ENCODE measurements around the gene CXCL11.
"Not testable (repeated sequence)": the region's sequence is repeated elsewhere in the genome, so short reads cannot be mapped to it uniquely, and the experiment has no call there.

The CXCL11 gene

GRCh38 chr4:76017056-76017686, 18.7 kb downstream of the CXCL11 start:
- no peak overlapping the region for H3K27ac Mint-ChIP-seq
- H3K9me3 Mint-ChIP-seq, result no peaks in the 10 kb centered on the region
- DNase-seq (ENCODE audit: low spot score in 2 of 2) (no peak), ATAC-seq (no peak)
- no peaks in the 10 kb centered on the region for H3K36me3 Mint-ChIP-seq
- H3K4me3 Mint-ChIP-seq, result no peak overlapping the region
- H3K4me1 Mint-ChIP-seq, result peaks cover 6% of the 10 kb centered on the region

DNA sequence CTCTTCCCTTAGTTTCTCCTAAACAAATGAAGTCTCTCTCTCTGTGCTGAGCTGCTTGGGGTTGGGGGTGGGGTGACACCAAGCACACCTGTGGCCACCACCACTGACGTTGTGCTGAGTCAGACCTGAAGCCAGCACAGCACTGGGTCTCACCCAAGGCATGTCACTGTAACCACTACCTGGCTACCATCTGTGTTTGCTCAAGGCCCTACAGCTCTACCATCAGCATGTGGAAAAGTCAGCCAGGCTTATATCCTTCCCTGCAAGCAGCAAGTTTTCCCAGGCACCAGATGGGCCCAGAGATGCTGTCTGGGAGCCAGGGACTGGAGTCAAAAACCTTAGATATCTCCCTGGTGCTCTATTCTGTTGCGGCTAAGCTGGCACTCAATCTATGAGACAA, 19.5 kb downstream of the CXCL11 start:
- no peak for DNase-seq (ENCODE audit: low spot score in 2 of 2)
- Mint-ChIP-seq H3K4me1 (peaks cover 6% of the 10 kb centered on the region), H3K4me3 (no peak overlapping the region), H3K9me3 (no peaks in the 10 kb centered on the region), H3K36me3 (no peaks in the 10 kb centered on the region), H3K27ac (no peak overlapping the region)
- peak; percentile 81 for ATAC-seq

DNA sequence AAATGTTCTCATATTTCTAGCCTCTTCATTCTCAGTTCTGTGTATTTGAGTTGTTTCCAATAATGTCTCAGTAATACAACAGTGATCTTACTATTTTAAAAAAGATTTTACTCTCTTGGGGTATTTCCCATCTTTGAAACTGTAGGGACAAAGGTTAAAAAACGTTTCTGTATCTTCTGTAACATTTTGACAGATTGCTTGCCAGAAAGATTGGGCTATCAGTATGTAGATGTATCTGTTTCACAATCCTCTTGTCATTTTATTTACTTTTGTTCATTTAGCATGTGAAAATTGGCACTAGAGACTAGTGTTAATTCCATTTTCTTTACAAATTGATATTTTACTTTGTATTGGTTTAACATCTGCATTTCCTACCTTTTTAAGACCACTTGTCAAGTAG, 22.3 kb downstream of the CXCL11 start:
- DNase-seq (ENCODE audit: low spot score in 2 of 2), result no peak
- no peak for ATAC-seq
- H3K9me3 Mint-ChIP-seq, result no peaks in the 10 kb centered on the region
- H3K27ac Mint-ChIP-seq, result no peak overlapping the region
- H3K36me3 Mint-ChIP-seq, result no peaks in the 10 kb centered on the region
- no peak overlapping the region for H3K4me3 Mint-ChIP-seq
- H3K4me1 Mint-ChIP-seq, result peaks cover 6% of the 10 kb centered on the region

- Mint-ChIP-seq H3K36me3 (no peaks in the 10 kb centered on the region), H3K4me3 (no peak overlapping the region), H3K4me1 (peaks cover 6% of the 10 kb centered on the region), H3K27ac (no peak overlapping the region), H3K9me3 (no peaks in the 10 kb centered on the region)
- ATAC-seq, result no peak
- DNase-seq (ENCODE audit: low spot score in 2 of 2), result no peak
Measured at GRCh38 chr4:76012388-76012801, 23.5 kb downstream of the CXCL11 start.

- H3K4me1 Mint-ChIP-seq, result peaks cover 6% of the 10 kb centered on the region
- H3K9me3 Mint-ChIP-seq, result no peaks in the 10 kb centered on the region
- DNase-seq (ENCODE audit: low spot score in 2 of 2) (no peak), ATAC-seq (peak; percentile 56)
- no peak overlapping the region for H3K27ac Mint-ChIP-seq
- no peak overlapping the region for H3K4me3 Mint-ChIP-seq
- H3K36me3 Mint-ChIP-seq, result no peaks in the 10 kb centered on the region
Measured at GRCh38 chr4:76011700-76012387, 24.0 kb downstream of the CXCL11 start.

DNA sequence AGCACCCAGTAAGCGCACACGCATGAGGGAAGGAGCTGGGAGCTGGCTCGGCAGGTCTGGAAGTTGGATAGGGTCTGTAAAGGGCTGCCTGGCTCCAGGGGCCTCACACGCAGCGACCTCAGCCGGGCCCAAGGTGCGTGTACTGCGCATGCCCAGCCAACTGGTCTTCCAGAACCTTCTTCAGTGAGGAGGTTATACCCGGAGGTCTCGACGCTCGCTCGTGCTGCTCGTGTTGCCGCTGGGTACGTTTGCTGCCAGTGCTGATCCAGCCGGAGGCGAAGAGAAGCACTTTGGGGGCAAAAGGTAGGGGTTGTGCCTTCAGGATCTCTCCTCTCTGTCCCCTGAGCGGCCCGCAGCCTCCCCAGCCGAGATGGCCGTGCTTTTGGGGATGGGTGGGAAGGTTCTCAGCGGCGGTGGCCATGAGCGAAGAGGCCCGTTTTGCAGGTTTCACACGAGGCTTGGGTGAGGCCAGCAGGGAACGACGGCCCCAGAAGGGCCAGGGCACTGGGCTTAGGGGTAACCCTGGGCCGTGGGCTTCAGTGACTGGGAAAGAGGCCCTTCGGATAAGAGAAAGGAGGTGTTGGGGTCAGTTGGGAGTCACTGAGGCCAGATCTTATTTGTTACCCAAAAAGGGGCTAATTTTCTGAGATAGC, 24.7 kb downstream of the CXCL11 start:
- no peak overlapping the region for H3K27ac Mint-ChIP-seq
- H3K4me3 Mint-ChIP-seq, result no peak overlapping the region
- H3K9me3 Mint-ChIP-seq, result no peaks in the 10 kb centered on the region
- no peak for DNase-seq (ENCODE audit: low spot score in 2 of 2)
- no peak for ATAC-seq
- no peaks in the 10 kb centered on the region for H3K36me3 Mint-ChIP-seq
- peaks cover 1% of the 10 kb centered on the region for H3K4me1 Mint-ChIP-seq

- Mint-ChIP-seq H3K9me3 (no peaks in the 10 kb centered on the region), H3K36me3 (no peaks in the 10 kb centered on the region), H3K27ac (no peak overlapping the region), H3K4me1 (no peaks in the 10 kb centered on the region), H3K4me3 (no peak overlapping the region)
- no peak for DNase-seq (ENCODE audit: low spot score in 2 of 2)
- ATAC-seq, result no peak
Measured at GRCh38 chr4:76010576-76010975, 25.3 kb downstream of the CXCL11 start.

DNA sequence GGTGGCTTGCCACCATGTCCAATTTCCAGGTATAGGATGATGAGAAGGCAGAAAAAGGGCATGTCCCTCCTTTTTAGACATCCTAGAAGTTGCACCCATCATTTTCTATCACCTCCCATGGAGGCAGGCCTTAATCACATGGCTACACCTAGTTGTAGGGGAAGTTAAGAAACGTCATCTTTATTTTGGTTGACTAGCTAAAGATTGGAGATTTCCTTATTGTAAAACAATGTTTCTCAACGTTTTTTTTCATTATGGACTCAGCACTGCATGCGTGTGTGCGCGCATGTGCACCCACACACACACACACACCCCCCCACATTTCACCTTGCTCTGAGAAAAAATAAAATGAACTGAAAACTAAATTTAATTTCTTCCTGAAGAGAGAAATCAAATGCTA, 26.6 kb downstream of the CXCL11 start:
- ATAC-seq (no peak), DNase-seq (ENCODE audit: low spot score in 2 of 2) (no peak)
- no peak overlapping the region for H3K4me3 Mint-ChIP-seq
- H3K36me3 Mint-ChIP-seq, result no peaks in the 10 kb centered on the region
- H3K4me1 Mint-ChIP-seq, result no peaks in the 10 kb centered on the region
- no peak overlapping the region for H3K27ac Mint-ChIP-seq
- no peaks in the 10 kb centered on the region for H3K9me3 Mint-ChIP-seq

DNA sequence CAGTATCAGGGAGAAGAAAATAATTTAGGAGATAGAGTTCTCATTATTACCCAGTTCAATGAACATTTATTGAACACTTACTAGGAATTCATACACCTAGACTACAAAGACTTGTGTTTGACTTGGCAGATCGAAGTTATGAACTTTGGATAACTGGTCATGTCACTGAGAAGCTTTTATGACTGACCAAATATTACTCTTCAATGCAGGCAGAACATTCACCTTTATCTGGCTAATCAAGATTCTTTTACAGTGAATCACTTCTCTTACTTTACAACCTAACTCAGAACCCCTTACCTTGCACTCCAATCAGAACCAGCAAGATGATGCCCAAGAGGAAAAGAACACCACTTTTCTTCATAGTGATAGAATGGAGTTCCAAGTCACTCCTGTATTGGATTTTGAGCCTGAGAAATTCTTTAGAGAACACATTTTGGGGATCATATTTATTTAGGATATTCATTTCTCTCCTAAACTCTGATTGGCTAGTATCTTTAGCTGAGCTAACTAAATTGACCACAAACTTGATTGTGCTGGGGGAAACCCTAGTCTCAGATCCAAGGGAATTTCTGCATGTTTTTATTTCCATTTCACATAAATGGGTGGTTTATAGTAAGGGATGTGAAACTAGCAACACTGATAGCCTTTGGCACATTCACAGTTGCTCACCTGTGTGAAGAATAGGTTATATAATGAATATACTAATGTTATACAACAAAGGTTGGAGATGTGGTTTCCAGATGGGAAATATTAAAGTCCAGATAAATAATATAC, 28.6 kb downstream of the CXCL11 start, which contains the start of gene CXCL9:
Gene CXCL9 (minus strand): TSS at position 421 of the 774 bp plus-strand sequence. CDS start 60 bp downstream, at position 361.
- ATAC-seq (no peak), DNase-seq (ENCODE audit: low spot score in 2 of 2) (no peak)
- H3K27ac Mint-ChIP-seq, result no peak within 1 kb of the TSS
- H3K4me1 Mint-ChIP-seq, result no peaks in the 10 kb centered on the region
- no peaks in the 10 kb centered on the region for H3K9me3 Mint-ChIP-seq
- H3K4me3 Mint-ChIP-seq, result no peak within 1 kb of the TSS
- no peaks in the 10 kb centered on the region for H3K36me3 Mint-ChIP-seq

DNA sequence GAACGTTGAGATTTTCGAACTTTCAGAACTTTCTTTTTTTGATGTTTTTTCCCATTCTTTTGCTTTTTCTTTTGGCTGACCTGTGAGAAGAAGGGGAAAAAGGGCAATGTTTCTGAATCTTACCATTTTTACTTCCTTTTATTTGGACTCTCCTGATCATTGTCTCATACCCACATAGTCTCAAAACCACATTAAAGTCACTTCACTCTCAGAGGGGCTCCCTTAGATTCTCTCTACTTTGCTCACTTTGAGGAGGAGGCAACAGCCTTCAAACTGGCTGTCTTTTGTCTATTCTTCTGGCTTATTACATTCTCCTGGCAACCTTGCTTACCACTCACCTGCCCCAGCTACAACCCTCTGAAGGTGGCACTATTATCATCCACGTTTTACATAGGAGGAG, 32.2 kb downstream of the CXCL11 start:
- Mint-ChIP-seq H3K9me3 (no peaks in the 10 kb centered on the region), H3K4me3 (no peak overlapping the region), H3K4me1 (no peaks in the 10 kb centered on the region), H3K27ac (peak overlapping the region; percentile 1), H3K36me3 (no peaks in the 10 kb centered on the region)
- no peak for ATAC-seq
- no peak for DNase-seq (ENCODE audit: low spot score in 2 of 2)

DNA sequence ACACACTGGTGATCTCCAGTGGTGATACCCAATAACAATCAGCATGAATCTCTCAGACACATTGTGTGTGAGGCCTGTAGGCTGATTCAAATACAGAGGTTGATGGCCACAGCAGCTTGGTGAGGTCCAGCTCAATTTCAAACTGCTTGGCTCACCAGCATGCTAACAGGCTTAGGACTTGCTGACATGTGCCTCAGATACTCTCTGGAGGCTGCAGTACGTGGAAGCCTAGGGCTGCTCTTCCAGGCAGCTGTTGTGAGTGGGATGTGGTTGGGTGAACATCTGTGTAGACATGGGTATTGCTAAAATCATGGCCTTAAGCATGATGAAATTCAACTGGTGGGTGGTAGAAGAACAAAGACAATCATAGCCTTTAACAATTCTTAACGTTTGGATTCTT, 32.8 kb downstream of the CXCL11 start:
- no peaks in the 10 kb centered on the region for H3K4me1 Mint-ChIP-seq
- H3K27ac Mint-ChIP-seq, result no peak overlapping the region
- H3K36me3 Mint-ChIP-seq, result no peaks in the 10 kb centered on the region
- H3K4me3 Mint-ChIP-seq, result no peak overlapping the region
- no peaks in the 10 kb centered on the region for H3K9me3 Mint-ChIP-seq
- DNase-seq (ENCODE audit: low spot score in 2 of 2), result no peak
- peak; percentile 51 for ATAC-seq

DNA sequence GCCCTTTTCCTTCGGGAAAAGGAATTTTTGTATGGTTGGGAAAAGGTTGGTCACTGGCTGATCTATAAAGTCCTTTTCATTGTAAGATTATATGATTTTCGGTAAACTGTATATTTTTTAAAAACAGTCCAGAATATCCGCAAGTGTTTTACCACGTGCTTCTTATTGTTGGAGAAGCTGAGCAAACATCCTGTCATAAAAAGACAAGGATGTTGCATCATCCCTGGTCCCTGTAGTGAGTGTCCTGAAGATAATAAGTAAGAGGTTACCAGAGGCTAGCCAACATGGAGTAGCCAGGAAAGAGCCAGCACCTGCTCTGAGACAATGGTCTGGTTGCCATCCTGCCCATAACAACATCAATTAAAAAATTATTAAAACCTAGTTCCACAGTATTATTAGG, 33.7 kb downstream of the CXCL11 start:
- no peak for DNase-seq (ENCODE audit: low spot score in 2 of 2)
- no peak overlapping the region for H3K27ac Mint-ChIP-seq
- no peaks in the 10 kb centered on the region for H3K36me3 Mint-ChIP-seq
- no peaks in the 10 kb centered on the region for H3K9me3 Mint-ChIP-seq
- no peak overlapping the region for H3K4me3 Mint-ChIP-seq
- H3K4me1 Mint-ChIP-seq, result no peaks in the 10 kb centered on the region
- no peak for ATAC-seq

DNA sequence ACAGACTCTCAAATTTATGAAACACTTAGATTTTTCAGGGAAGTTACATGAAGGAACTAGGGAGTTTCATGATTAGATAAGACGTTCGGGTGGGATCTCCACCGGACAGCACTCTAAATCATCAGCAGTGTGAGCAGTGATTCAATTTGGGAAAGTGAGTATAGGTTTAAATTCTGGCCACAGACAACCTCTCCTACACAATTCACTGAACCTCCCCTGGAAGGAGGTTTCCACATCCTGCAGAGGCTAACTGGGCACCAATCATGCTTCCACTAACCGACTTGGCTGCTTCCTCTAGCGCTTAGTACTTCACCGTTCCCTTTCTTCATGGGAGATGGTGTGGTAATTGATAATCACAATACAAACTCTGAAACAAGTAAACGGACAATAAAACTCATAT, 34.2 kb downstream of the CXCL11 start:
- DNase-seq (ENCODE audit: low spot score in 2 of 2), result no peak
- Mint-ChIP-seq H3K36me3 (no peaks in the 10 kb centered on the region), H3K4me1 (no peaks in the 10 kb centered on the region), H3K27ac (no peak overlapping the region), H3K9me3 (no peaks in the 10 kb centered on the region), H3K4me3 (no peak overlapping the region)
- ATAC-seq, result no peak

GRCh38 chr4:76000279-76000678, 35.6 kb downstream of the CXCL11 start:
- ATAC-seq, result no peak
- H3K36me3 Mint-ChIP-seq, result no peaks in the 10 kb centered on the region
- H3K27ac Mint-ChIP-seq, result no peak overlapping the region
- no peaks in the 10 kb centered on the region for H3K4me1 Mint-ChIP-seq
- H3K9me3 Mint-ChIP-seq, result no peaks in the 10 kb centered on the region
- no peak for DNase-seq (ENCODE audit: low spot score in 2 of 2)
- H3K4me3 Mint-ChIP-seq, result no peak overlapping the region

GRCh38 chr4:75998525-75999147, 37.2 kb downstream of the CXCL11 start:
- ATAC-seq; H3K9me3 Mint-ChIP-seq; H3K36me3 Mint-ChIP-seq; H3K27ac Mint-ChIP-seq; H3K4me1 Mint-ChIP-seq; H3K4me3 Mint-ChIP-seq; DNase-seq (ENCODE audit: low spot score in 2 of 2): not testable (repeated sequence)

Measured in stimulated activated effector memory CD8-positive, alpha-beta T cell treated with anti-CD3 and anti-CD28 coated beads, Interleukin-12 subunit alpha, Interleukin-12 subunit beta, amount 100 ng/mL, for 72 hours (primary cell).